NOMO-1 treated with DMSO at 0.1 percent for 48 hours (cell line): Measurements from ENCODE around the gene REXO1.

Experiments
- DNase-seq: peaks from one replicate; lab custom pipeline; 2025; ENCODE audit not compliant: unreplicated experiment; lab: John Stamatoyannopoulos, UW

REXO1 gene

GRCh38 chr19:1768248-1768647, 80.0 kb downstream of the REXO1 start:
- no peak for DNase-seq

- DNase-seq: no peak
Measured at GRCh38 chr19:1767464-1767933, 80.8 kb downstream of the REXO1 start.

DNA sequence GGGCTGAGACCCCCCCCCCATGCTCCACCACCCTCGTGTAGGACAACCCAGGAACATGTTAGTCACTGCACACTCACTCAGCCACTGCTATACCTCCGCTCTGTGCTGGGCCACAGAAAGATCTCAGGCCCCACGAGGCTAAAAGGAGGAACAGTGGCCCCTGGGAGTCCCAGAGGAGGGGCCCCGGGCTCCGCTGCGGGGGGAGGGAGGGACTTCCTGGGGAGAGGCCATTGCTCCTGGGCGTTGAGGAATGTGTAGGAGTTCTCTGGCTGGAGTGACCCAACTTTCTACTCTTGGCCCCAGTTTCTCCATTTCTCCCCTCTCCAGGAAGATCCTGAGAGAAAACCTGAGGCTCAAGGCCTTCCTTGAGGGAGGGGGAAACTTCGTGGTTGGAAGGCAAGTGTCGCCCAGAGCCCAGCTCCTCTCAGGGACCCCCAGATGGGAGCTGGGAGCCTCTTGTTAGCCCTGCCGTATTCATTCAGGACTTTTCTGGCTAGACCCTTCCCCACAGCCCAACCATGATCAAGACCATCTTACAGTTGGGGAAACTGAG, 81.4 kb downstream of the REXO1 start:
- DNase-seq: no peak

DNA sequence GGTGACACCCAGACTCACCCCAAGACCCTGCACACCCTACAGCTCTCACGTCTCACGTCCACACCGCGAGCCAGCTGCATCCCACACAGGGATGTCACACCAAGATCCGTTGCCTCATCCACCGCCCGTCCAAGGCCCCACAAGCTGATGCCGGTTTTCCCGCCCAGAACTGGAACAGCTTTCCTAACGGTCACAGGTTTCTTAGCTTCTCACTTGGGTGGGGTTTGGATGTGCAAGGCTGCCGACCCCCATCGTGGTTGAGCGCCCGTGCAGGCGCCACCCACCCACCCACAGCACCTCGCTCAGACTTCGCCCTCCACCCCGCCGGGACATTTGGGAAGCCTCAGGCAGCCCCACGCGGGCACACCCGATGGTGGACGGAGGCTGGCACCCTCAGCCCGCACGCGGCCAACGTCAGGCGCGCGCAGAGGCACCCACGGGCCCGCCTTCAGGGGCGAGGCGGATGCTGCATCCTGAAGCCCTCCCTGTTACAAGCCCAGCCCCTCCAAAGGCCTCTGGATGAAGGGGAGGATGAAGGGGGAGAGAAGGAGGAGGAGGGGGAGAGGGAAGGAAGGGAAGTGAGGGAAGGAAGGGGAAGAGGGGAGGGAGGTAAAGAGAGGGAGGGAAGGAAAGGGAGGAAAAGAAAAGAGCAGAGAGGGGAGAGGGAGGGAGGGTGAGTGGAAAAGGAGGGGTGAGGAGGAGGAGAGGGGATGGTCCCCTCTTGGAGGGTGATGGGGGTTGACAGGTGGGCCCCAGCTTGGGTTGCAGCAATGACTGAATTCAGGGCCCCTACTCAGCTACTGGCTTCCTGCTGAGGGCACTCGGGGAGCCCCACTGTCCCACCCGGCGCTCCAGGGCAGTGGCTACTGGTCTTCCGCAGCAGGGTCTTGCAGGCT, 82.1 kb downstream of the REXO1 start:
- no peak for DNase-seq
